ENCODE results near the gene MCM6. TPM values are rescaled to one million over a fixed set of nuclear protein-coding genes. Genes with fewer than 3 reads are reported as not detected.
A peak's percentile ranks its signal among the peaks of the same experiment; 100 is the strongest.
"Not testable (repeated sequence)": the region's sequence is repeated elsewhere in the genome, so short reads cannot be mapped to it uniquely, and the experiment has no call there.

Gene MCM6
- polyA plus RNA-seq, 1 donor from 2014 or later, result 8.2 TPM

- not testable (repeated sequence) for H3K4me1 Mint-ChIP-seq, H3K36me3 Mint-ChIP-seq, H3K9me3 Mint-ChIP-seq, H3K4me3 Mint-ChIP-seq, H3K27ac Mint-ChIP-seq, H3K27me3 Mint-ChIP-seq
These were observed 12.3 kb upstream of the MCM6 start for GRCh38 chr2:135888587-135888986.

DNA sequence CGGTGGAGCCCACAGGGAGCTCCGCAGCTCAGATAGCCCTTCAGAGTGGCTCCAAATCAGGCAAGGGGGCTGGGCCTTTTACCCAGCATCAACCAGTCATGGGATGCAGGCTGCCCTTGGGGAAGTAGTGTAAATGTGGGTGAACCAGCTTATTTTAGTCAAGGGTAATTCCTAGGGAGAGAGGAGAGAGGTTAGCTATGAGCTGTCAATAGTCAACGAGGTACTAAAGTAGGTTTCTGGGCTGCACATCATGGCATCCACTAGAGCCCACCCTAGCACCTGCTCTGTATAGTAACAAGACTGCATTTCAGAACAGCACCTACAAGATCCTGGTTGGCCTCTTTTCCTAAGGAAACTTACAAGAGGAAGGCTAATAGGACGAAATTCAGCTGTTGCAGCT lies 9.5 kb upstream of the MCM6 start:
- peaks cover 3% of the 10 kb centered on the region for H3K36me3 Mint-ChIP-seq
- no peaks in the 10 kb centered on the region for H3K4me1 Mint-ChIP-seq
- peaks cover 1% of the 10 kb centered on the region for H3K27me3 Mint-ChIP-seq
- H3K9me3 Mint-ChIP-seq, result peaks cover 2 to 4% (median 2%) of the 10 kb centered on the region in 3 donors
- no peak overlapping the region for H3K4me3 Mint-ChIP-seq
- no peak overlapping the region for H3K27ac Mint-ChIP-seq

- H3K4me3 Mint-ChIP-seq, result no peak overlapping the region
- H3K27ac Mint-ChIP-seq, result peak overlapping the region in 1 of 3 donors; percentile 10
These were observed 6.2 kb upstream of the MCM6 start for GRCh38 chr2:135882415-135882814.

GRCh38 chr2:135876770-135877169 lies 527 bp upstream of the MCM6 start:
- peak overlapping the region; percentile 92 to 99 (median 96) for H3K4me3 Mint-ChIP-seq
- not testable (repeated sequence) for H3K9me3 Mint-ChIP-seq, H3K27me3 Mint-ChIP-seq, H3K36me3 Mint-ChIP-seq
- peaks cover 23 to 27% (median 26%) of the 10 kb centered on the region in 3 donors for H3K4me1 Mint-ChIP-seq
- peak overlapping the region; percentile 92 to 98 (median 97) for H3K27ac Mint-ChIP-seq

More at GRCh38 chr2:135882415-135882814, 6.2 kb upstream of the MCM6 start:
- peaks cover 5 to 9% (median 6%) of the 10 kb centered on the region in 3 donors for H3K4me1 Mint-ChIP-seq
- no peaks in the 10 kb centered on the region for H3K36me3 Mint-ChIP-seq
- H3K9me3 Mint-ChIP-seq, result no peaks in the 10 kb centered on the region
- no peaks in the 10 kb centered on the region for H3K27me3 Mint-ChIP-seq

- Mint-ChIP-seq H3K4me3 (peak overlapping the region; percentile 92 to 99 (median 95)), H3K36me3 (no peaks in the 10 kb centered on the region), H3K27ac (peak overlapping the region; percentile 91 to 97 (median 96)), H3K4me1 (peaks cover 23 to 27% (median 26%) of the 10 kb centered on the region in 3 donors), H3K27me3 (no peaks in the 10 kb centered on the region), H3K9me3 (no peaks in the 10 kb centered on the region)
These were observed 665 bp downstream of the MCM6 start for GRCh38 chr2:135875491-135876065.

DNA sequence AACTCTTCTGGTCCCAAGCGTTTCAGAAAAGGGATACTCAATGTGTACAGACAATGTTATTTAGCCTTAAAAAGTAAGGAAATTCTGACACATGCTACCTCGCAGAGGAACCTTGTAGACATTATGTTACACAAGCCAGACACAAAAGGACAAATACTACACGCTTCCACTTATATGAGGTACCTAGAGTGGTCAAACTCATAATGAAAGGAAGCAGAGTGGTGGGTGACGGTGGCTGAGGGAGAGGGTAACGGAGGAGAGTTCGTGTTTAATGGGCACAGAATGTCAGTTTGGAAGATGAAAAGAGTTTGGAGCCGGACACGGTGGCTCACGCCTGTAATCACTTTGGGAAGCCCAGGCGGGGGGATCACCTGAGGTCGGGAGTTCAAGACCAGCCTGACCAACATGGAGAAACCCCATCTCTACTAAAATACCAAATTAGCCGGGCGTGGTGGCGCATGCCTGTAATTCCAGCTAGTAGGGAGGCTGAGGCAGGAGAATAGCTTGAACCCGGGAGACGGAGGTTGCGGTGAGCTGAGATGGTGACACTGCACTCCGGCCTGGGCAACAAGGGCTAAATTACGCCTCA lies 1.4 kb downstream of the MCM6 start:
- Mint-ChIP-seq H3K4me1 (peaks cover 23 to 27% (median 26%) of the 10 kb centered on the region in 3 donors), H3K27ac (peak overlapping the region; percentile 6 to 97 (median 96)), H3K27me3 (no peaks in the 10 kb centered on the region), H3K4me3 (peak overlapping the region; percentile 92 to 99 (median 95)), H3K9me3 (no peaks in the 10 kb centered on the region), H3K36me3 (no peaks in the 10 kb centered on the region)

DNA sequence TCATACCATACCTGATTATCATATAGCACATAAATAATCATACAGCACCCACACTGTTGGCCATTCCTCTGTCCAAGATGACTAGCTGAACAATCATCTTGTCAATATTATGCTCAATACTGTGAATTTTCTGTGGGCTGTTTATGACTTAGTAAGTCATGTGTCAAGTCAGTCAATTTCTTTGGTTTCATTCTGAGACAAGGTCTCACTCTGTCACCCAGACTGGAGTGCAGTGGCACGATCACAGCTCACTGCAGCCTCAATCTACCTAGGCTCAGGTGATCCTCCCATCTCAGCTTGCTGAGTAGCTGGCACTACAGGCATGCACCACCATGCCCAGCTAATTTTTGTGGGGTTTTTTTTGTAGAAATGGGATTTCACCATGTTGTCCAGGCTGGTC lies 5.7 kb downstream of the MCM6 start:
- H3K27me3 Mint-ChIP-seq, result no peaks in the 10 kb centered on the region
- H3K9me3 Mint-ChIP-seq, result peaks cover 0 to 3% (median 0%) of the 10 kb centered on the region in 3 donors
- no peak overlapping the region for H3K27ac Mint-ChIP-seq
- no peak overlapping the region for H3K4me3 Mint-ChIP-seq
- peaks cover 3% of the 10 kb centered on the region for H3K36me3 Mint-ChIP-seq
- peaks cover 11 to 17% (median 12%) of the 10 kb centered on the region in 3 donors for H3K4me1 Mint-ChIP-seq

DNA sequence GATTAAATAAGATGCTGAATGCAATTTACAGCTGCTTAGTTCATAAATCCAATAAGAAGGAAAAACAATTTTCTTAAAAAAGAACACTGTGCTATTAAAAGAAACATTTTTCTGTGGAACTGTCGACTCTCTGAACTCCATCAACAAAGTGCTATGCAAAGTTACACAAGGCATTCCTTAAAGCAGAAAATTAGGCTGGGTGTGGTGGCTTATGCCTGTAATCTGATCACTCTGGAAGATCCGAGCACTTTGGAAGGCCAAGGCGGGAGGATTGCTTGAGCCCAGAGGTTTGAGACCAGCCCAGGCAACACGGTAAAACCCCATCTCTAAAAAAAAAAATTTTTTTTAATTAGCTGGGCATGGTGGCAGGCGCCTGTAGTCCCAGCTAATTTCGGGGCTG lies 13.0 kb downstream of the MCM6 start:
- Mint-ChIP-seq H3K27ac (no peak overlapping the region), H3K27me3 (no peaks in the 10 kb centered on the region), H3K4me3 (no peak overlapping the region), H3K36me3 (peaks cover 7% of the 10 kb centered on the region), H3K9me3 (peaks cover 0 to 3% (median 0%) of the 10 kb centered on the region in 3 donors), H3K4me1 (no peaks in the 10 kb centered on the region)

GRCh38 chr2:135862718-135863117 lies 13.5 kb downstream of the MCM6 start:
- Mint-ChIP-seq H3K36me3 (peaks cover 6% of the 10 kb centered on the region), H3K4me3 (no peak overlapping the region), H3K27me3 (no peaks in the 10 kb centered on the region), H3K4me1 (no peaks in the 10 kb centered on the region), H3K9me3 (no peaks in the 10 kb centered on the region), H3K27ac (no peak overlapping the region)

DNA sequence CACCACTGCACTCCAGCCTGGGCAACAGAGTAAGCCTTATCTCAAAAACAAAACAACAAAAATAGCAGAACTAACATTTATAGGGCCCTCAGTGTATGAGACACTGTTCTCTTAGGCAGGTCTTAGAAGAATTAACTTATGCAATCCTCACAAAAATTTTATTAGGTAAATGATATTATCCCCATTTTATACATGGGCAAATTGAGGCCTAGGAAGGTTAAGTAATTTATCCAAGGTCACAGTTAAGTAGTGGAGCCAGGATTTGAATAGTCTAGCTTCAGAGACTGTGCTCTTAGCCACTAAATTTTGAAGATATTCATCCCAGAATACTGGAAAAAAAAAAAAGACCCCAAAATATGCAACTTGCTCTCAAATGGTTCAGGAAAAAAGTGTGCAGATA lies 22.8 kb downstream of the MCM6 start:
- H3K4me1 Mint-ChIP-seq, result no peaks in the 10 kb centered on the region
- H3K4me3 Mint-ChIP-seq, result no peak overlapping the region
- H3K27me3 Mint-ChIP-seq, result no peaks in the 10 kb centered on the region
- H3K27ac Mint-ChIP-seq, result no peak overlapping the region
- peaks cover 10% of the 10 kb centered on the region for H3K36me3 Mint-ChIP-seq
- no peaks in the 10 kb centered on the region for H3K9me3 Mint-ChIP-seq

GRCh38 chr2:135851858-135852257 lies 24.4 kb downstream of the MCM6 start:
- H3K27ac Mint-ChIP-seq, result no peak overlapping the region
- H3K4me1 Mint-ChIP-seq, result no peaks in the 10 kb centered on the region
- peaks cover 15% of the 10 kb centered on the region for H3K36me3 Mint-ChIP-seq
- no peaks in the 10 kb centered on the region for H3K9me3 Mint-ChIP-seq
- H3K4me3 Mint-ChIP-seq, result no peak overlapping the region
- no peaks in the 10 kb centered on the region for H3K27me3 Mint-ChIP-seq

GRCh38 chr2:135850892-135851668 lies 25.2 kb downstream of the MCM6 start:
- H3K9me3 Mint-ChIP-seq, result no peaks in the 10 kb centered on the region
- peaks cover 17% of the 10 kb centered on the region for H3K36me3 Mint-ChIP-seq
- no peaks in the 10 kb centered on the region for H3K27me3 Mint-ChIP-seq
- no peaks in the 10 kb centered on the region for H3K4me1 Mint-ChIP-seq
- H3K4me3 Mint-ChIP-seq, result no peak overlapping the region
- H3K27ac Mint-ChIP-seq, result no peak overlapping the region

GRCh38 chr2:135849087-135849486 lies 27.2 kb downstream of the MCM6 start:
- H3K4me3 Mint-ChIP-seq, result no peak overlapping the region
- peaks cover 13% of the 10 kb centered on the region for H3K36me3 Mint-ChIP-seq
- H3K4me1 Mint-ChIP-seq, result no peaks in the 10 kb centered on the region
- no peaks in the 10 kb centered on the region for H3K9me3 Mint-ChIP-seq
- no peak overlapping the region for H3K27ac Mint-ChIP-seq
- H3K27me3 Mint-ChIP-seq, result no peaks in the 10 kb centered on the region

DNA sequence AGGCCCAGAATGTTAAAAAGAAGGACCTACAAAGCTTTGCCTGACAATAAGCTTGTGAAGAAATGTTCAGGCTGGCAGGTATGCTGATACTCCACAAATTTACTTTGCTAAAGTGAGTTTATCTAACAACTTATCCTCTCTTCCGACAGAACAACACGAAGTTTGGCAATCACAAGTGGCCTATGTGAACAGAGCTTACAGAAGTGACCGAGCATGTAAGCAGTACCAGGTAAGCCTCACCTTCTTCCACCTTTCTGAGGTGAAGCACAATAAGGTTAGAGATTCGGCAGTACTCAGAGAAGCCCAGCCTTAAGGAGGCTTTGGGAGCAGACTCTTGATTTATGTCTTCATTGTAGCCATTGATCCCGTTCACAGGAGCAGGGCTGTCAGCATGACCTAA lies 30.2 kb downstream of the MCM6 start:
- Mint-ChIP-seq H3K27ac (no peak overlapping the region), H3K36me3 (peaks cover 13% of the 10 kb centered on the region), H3K4me3 (no peak overlapping the region), H3K9me3 (no peaks in the 10 kb centered on the region), H3K4me1 (no peaks in the 10 kb centered on the region), H3K27me3 (no peaks in the 10 kb centered on the region)

- no peak overlapping the region for H3K27ac Mint-ChIP-seq
- H3K27me3 Mint-ChIP-seq, result no peaks in the 10 kb centered on the region
- H3K9me3 Mint-ChIP-seq, result no peaks in the 10 kb centered on the region
- peaks cover 0 to 4% (median 4%) of the 10 kb centered on the region in 3 donors for H3K4me1 Mint-ChIP-seq
- peaks cover 13% of the 10 kb centered on the region for H3K36me3 Mint-ChIP-seq
- H3K4me3 Mint-ChIP-seq, result no peak overlapping the region
These were observed 31.0 kb downstream of the MCM6 start for GRCh38 chr2:135845257-135845656.
